Ishikawa (cell line): ENCODE data around the gene ERICH4.

ENCODE experiments used
- CEBPB ChIP-seq: IDR thresholded peaks from 2 replicates; pipeline ENCODE4 v1.6.1; 2012
- CREB1 ChIP-seq: IDR thresholded peaks from 2 replicates; pipeline ENCODE4 v1.6.1; 2012; ENCODE audit warnings: low read depth
- EGR1 ChIP-seq: IDR thresholded peaks from 2 replicates; pipeline ENCODE4 v1.6.1; 2012
- EP300 ChIP-seq: IDR thresholded peaks from 2 replicates; pipeline ENCODE4 v1.6.1; 2012; ENCODE audit warnings: borderline replicate concordance
- FOXM1 ChIP-seq: IDR thresholded peaks from 2 replicates; pipeline ENCODE4 v1.6.1; 2012; ENCODE audit warnings: low read depth, borderline replicate concordance
- MAX ChIP-seq: IDR thresholded peaks from 2 replicates; pipeline ENCODE4 v1.6.1; 2012
- NFIC ChIP-seq: IDR thresholded peaks from 2 replicates; pipeline ENCODE4 v1.6.1; 2012
- RAD21 ChIP-seq: IDR thresholded peaks from 2 replicates; pipeline ENCODE4 v1.6.1; 2012; ENCODE audit warnings: low read depth
- REST ChIP-seq: IDR thresholded peaks from 2 replicates; pipeline ENCODE4 v1.6.1; 2012; ENCODE audit warnings: low read depth, mild to moderate bottlenecking
- TAF1 ChIP-seq: IDR thresholded peaks from 2 replicates; pipeline ENCODE4 v1.6.1; 2012; ENCODE audit warnings: low read depth, mild to moderate bottlenecking
- TCF12 ChIP-seq: IDR thresholded peaks from 2 replicates; pipeline ENCODE4 v1.6.1; 2012; ENCODE audit warnings: low read depth
- TEAD4 ChIP-seq: IDR thresholded peaks from 2 replicates; pipeline ENCODE4 v1.6.1; 2012
- USF1 ChIP-seq: IDR thresholded peaks from 2 replicates; pipeline ENCODE4 v1.6.1; 2012
- YY1 ChIP-seq: IDR thresholded peaks from 2 replicates; pipeline ENCODE4 v1.6.1; 2012; ENCODE audit warnings: low read depth
- ZBTB7A ChIP-seq: IDR thresholded peaks from 2 replicates; pipeline ENCODE4 v1.6.1; 2012; ENCODE audit warnings: low read depth

The ERICH4 gene

GRCh38 chr19:41439441-41440222 lies 3.3 kb upstream of the ERICH4 start, which contains the start of gene DMAC2:
DMAC2 (minus strand) TSS chr19:41439912; CDS start chr19:41439899, 13 bp downstream.
- TF ChIP-seq RAD21: peak; percentile 60
- no peak for TF ChIP-seq TCF12
- TF ChIP-seq YY1: peak; percentile 97
- TF ChIP-seq USF1: no peak
- TF ChIP-seq CREB1: no peak
- peak; percentile 88 for TF ChIP-seq TAF1
- peak; percentile 80 for TF ChIP-seq MAX
- TF ChIP-seq REST: no peak
- no peak for TF ChIP-seq EP300
- TF ChIP-seq NFIC: no peak
- 0 out of 2 replicates have a peak, but pooled peaks have one; percentile 65 for TF ChIP-seq ZBTB7A
- TF ChIP-seq FOXM1: no peak
- TF ChIP-seq TEAD4: no peak
- TF ChIP-seq CEBPB: peak; percentile 94
- TF ChIP-seq EGR1: no peak

GRCh38 chr19:41441321-41441945 lies 1.5 kb upstream of the ERICH4 start:
- TF ChIP-seq EP300 (no peak), REST (no peak), FOXM1 (no peak), CEBPB (no peak), YY1 (no peak), TEAD4 (no peak), ZBTB7A (no peak), NFIC (no peak), TCF12 (no peak), MAX (no peak), EGR1 (no peak), CREB1 (no peak), USF1 (no peak), TAF1 (no peak), RAD21 (no peak)

GRCh38 chr19:41443813-41444455 lies 978 bp downstream of the ERICH4 start:
- TF ChIP-seq ZBTB7A: no peak
- TF ChIP-seq YY1: no peak
- no peak for TF ChIP-seq EP300
- TF ChIP-seq USF1: no peak
- no peak for TF ChIP-seq RAD21
- no peak for TF ChIP-seq TAF1
- no peak for TF ChIP-seq CREB1
- no peak for TF ChIP-seq REST
